ENCODE results near the gene ARSK.

Gene ARSK, protein sequence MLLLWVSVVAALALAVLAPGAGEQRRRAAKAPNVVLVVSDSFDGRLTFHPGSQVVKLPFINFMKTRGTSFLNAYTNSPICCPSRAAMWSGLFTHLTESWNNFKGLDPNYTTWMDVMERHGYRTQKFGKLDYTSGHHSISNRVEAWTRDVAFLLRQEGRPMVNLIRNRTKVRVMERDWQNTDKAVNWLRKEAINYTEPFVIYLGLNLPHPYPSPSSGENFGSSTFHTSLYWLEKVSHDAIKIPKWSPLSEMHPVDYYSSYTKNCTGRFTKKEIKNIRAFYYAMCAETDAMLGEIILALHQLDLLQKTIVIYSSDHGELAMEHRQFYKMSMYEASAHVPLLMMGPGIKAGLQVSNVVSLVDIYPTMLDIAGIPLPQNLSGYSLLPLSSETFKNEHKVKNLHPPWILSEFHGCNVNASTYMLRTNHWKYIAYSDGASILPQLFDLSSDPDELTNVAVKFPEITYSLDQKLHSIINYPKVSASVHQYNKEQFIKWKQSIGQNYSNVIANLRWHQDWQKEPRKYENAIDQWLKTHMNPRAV

DNA sequence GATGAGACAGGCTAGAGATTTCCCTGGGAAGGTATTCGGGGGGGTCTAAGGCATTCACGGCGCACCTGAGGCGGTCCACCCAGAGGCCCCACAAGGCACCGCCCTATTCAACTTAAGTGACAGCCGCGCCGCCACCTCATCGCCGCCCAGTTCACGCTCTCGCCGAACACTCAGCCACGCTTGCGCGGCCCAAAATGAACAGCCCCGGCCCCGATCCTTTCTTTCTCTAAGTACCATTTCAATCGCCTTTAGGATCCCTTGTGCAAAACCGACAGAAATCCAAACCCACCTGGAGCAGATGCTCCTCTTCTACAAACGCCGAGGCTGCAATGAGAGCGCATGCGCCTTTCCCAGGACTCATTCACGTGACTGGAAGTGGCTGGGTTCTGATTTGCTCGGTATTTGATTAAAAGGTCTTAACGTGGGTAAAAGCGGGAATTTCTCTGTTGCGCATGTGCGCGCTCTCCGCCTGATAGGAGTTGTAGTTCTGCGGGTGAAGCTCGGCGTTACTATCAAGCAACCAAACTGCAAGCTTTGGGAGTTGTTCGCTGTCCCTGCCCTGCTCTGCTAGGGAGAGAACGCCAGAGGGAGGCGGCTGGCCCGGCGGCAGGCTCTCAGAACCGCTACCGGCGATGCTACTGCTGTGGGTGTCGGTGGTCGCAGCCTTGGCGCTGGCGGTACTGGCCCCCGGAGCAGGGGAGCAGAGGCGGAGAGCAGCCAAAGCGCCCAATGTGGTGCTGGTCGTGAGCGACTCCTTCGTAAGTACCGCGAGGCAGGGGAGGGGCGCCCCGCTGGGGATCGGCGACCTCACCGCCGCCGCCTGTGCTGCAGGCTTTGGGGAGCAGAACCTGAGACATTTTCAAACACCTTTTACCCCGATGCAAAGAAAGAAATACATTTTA is at the start of gene ARSK, which contains the start of gene SKIC3:
Gene ARSK (plus strand): TSS at position 455 of the 902 bp plus-strand sequence. CDS start 178 bp downstream, at position 633.
Gene SKIC3 (minus strand): TSS at position 331 of the 902 bp plus-strand sequence. CDS start 7,827 bp downstream, outside the sequence.
- DNase-seq (ENCODE audit: low spot score), result peak; percentile 97

DNA sequence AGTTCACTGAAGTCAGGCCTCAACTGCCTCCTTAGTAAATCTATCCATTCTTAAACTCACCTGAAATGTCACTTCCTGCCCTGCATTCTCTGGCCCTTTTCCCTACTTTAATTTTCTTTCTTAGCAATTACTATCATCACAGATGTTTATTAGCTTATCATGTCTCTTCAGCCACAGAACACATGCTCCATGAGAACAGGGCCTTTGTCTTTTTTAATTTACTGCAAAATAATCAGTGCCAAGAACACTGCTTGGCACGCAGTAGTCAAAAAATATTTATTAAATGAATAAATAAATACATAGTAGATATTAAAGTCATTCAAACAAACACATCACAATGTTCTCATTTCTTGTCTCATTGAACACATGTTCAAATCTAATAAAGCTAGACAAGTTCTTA is 46.4 kb upstream of the ARSK start:
- DNase-seq (ENCODE audit: low spot score), result no peak

- DNase-seq (ENCODE audit: low spot score), result no peak
Observed at GRCh38 chr5:95511606-95512005, 43.3 kb upstream of the ARSK start.

DNA sequence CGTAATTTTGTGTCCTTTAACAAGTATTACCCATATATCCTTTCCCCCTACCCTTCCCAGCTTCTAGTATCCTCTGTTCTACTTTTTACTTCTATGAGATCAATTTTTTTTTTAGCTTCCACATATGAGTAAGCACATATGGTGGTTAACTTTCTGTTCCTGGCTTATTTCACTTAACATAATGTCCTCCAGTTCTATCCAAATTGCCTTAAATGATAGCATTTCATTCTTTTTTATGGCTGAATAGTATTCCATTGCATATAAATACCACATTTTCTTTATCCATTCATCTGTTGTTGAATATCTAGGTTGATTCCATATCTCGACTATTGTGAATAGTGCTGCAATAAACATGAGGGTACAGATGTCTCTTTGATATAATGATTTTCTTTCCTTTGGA is 36.5 kb upstream of the ARSK start:
- no peak for DNase-seq (ENCODE audit: low spot score)

DNA sequence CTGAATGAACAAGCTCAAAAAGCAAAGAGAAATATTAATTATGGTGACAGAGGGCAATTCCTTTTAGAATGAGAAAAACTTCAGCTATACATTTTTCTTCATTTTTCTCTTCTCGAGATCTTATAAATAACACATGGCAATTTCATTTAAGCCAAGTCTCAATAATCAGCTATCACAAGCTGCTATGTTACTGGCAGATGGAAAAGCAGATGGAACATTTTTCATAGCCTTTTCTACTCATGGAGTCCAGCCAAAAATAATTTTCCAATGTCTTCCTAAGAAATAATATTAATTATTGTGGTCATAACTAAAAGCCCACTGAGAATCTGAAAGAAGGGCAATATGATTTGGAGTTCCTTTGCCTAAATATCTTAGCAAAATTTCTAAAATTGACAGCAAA is 35.8 kb upstream of the ARSK start:
- DNase-seq (ENCODE audit: low spot score), result no peak

GRCh38 chr5:95519681-95520080 is 35.2 kb upstream of the ARSK start:
- no peak for DNase-seq (ENCODE audit: low spot score)

- peak; percentile 20 for DNase-seq (ENCODE audit: low spot score)
Observed at GRCh38 chr5:95520206-95520605, 34.7 kb upstream of the ARSK start.

GRCh38 chr5:95524423-95524822 is 30.5 kb upstream of the ARSK start:
- no peak for DNase-seq (ENCODE audit: low spot score)

GRCh38 chr5:95526871-95527270 is 28.0 kb upstream of the ARSK start:
- DNase-seq (ENCODE audit: low spot score), result no peak

GRCh38 chr5:95528565-95528964 is 26.3 kb upstream of the ARSK start:
- DNase-seq (ENCODE audit: low spot score), result no peak

DNA sequence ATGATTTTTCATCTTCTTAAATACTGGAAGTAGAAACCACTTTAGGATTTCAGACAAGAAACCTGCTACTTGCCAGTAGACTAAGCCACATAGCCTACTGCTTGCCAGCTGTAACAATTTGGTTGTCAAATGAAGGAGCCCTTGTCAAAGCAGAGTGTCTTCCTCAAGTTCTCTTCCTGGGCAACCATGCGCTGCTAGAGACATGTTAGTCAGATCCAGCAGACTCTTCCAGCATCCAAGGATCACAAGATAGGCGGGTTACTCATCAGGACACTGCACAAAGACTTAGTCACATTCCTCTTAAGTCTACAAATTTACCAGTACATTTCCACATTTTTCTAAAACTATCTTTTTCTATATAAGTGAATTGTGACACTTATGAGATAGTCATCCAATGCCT is 24.5 kb upstream of the ARSK start:
- no peak for DNase-seq (ENCODE audit: low spot score)

GRCh38 chr5:95531491-95531890 is 23.4 kb upstream of the ARSK start:
- DNase-seq (ENCODE audit: low spot score), result no peak

- no peak for DNase-seq (ENCODE audit: low spot score)
Observed at GRCh38 chr5:95532415-95532814, 22.5 kb upstream of the ARSK start.

GRCh38 chr5:95533106-95533505 is 21.8 kb upstream of the ARSK start:
- DNase-seq (ENCODE audit: low spot score), result no peak

DNA sequence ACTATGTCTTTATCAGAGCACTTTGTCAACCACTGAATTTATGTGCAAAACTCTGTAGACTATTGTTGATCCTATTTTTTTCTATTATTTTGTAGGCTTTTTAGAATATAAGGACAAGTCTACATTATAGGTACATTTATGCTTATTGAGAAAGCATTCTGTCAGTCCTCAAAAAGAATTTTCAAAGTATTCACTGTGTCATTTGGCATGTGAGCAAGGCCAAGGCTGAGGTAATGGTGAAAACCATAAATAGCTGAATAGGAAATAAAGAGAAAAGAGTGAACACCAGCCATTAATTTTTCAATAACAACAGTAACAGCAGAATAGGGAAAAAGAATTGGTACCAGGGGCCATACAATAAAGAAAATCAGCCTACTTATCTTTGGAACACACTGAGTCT is 21.1 kb upstream of the ARSK start:
- DNase-seq (ENCODE audit: low spot score), result no peak

DNA sequence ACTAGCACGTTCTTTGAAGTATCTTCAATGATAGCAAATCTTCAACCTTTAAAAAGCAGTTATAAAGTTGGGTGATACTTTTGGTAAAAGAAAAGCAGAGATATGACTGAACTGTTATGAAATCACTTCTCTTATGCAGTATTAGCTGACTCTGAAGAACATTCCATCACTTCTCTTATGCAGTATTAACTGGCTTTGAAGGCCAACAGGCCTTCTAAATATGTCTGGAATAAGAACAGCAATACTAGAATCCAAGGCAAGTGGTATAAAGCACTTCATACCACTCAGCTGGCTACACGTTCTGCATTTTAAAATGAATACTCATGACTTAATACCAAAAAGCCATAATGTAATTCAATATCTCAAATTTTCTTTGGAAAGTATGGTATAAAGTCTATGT is 17.4 kb upstream of the ARSK start:
- no peak for DNase-seq (ENCODE audit: low spot score)

DNA sequence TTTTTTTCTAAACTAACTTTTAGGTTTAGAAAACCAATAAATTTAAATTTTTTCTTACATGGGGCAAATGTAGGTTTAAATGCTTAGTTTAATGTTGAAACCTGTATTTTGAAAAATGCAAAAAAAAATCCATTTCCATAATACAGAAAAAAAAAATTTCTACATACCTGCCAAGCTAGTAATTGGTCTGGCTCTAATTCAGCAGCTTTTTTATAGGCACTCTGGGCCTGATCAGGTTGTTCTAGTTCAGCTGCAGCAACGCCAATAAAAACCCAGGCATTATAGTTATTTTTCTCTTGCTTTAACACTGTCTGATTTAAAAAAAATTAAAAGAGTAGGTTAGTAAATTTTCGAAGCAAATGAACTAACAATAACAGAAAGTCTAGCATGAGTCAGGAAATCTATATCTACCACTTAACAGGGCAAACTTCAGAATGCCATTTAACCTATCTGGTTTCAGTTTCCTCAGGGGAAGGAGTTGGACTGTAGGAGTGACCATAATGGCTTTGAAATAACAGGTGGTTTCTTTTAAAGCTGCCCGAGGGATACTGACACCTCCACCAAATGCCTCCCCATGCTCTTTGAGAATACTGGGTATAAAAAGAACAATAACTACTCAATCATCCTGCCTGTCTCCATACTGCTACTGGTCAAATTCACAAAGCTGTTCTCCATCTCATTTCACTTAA is 11.7 kb upstream of the ARSK start:
- DNase-seq (ENCODE audit: low spot score), result no peak

- no peak for DNase-seq (ENCODE audit: low spot score)
Observed at GRCh38 chr5:95549030-95549429, 5.9 kb upstream of the ARSK start.

DNA sequence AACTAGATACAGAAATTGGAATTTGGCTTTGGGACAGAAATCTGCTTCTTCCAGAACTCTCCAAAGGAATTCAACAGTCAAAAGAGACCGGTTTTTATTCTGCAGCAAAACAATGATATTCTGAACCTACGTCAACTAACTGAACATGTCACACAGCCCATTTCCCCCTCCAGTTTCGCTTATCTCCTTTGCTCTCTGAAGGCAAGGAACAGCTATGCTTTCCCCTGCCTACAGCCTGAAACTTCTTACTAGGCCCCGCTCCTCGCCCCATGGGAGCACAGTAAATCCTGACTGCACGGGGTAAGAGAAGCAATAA is 612 bp upstream of the ARSK start:
- no peak for DNase-seq (ENCODE audit: low spot score)

- DNase-seq (ENCODE audit: low spot score), result no peak
Observed at GRCh38 chr5:95555553-95555952, 652 bp downstream of the ARSK start.

DNA sequence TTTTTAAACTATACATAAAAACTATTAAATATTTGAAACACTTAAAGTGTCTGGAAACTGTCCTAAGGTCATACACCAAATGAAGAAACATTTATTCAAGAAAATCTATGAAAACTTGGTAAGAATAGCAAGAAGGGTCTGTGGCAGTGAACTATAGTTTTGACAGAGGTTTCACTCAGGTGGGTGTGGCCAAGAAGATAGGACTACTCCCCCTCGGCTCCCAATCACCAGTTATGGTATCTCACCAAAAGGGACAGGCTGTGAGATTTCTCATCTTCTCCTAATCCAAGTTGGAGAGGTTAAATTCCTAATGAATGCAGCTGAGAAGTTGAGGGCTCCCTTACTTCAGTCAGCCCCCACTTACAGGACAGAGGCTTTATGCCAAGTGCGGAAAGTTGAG is 2.9 kb downstream of the ARSK start:
- no peak for DNase-seq (ENCODE audit: low spot score)

DNA sequence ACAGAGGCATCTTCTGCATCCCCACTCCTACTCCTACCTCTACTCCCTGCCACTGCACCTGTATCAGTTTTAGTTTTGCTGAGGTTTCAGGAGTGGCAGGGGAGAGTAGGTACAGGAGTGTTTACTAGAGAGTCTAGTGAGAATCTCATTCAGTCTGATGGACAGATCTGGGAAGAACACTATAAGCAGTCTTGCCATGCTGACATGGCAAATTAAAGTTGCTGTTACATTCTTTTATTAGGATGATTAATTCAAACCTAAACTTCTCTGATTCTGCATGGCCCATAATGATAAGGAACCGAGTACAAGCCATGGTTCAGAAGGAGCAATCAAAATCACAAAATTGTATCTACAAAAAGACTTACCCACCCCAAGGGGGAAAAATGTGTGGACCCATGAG is 7.4 kb downstream of the ARSK start:
- no peak for DNase-seq (ENCODE audit: low spot score)
